Testis (tissue), 3 donors: ENCODE measurements around the gene ZBTB47. TPM values are rescaled to one million over a fixed set of nuclear protein-coding genes. Genes with fewer than 3 reads are reported as not detected.

ENCODE experiments used
- DNase-seq: peaks from one replicate; pipeline ENCODE4 v3.0.0-alpha.2; 2019
- H3K27ac ChIP-seq, 2 donors: fragments of 200-600 bp; sonication (generic); one replicate each; pipeline ENCODE4 v1.5.1; 2019
- H3K27me3 ChIP-seq: fragments of 200-600 bp; sonication (generic); one replicate; pipeline ENCODE4 v1.5.1; 2019
- H3K36me3 ChIP-seq: fragments of 200-600 bp; sonication (generic); one replicate; pipeline ENCODE4 v1.5.1; 2017; ENCODE audit warnings: low read depth; ENCODE audit errors: missing control alignments
- H3K4me1 ChIP-seq: fragments of 200-600 bp; sonication (generic); one replicate; pipeline ENCODE4 v1.5.1; 2019
- H3K4me3 ChIP-seq, 2 donors: fragments of 200-600 bp; sonication (generic); one replicate each; pipeline ENCODE4 v1.5.1; 2017 to 2019
- H3K9me3 ChIP-seq: fragments of 200-600 bp; sonication (generic); one replicate; pipeline ENCODE4 v1.5.1; 2017
- POLR2A ChIP-seq: fragments of 450-650 bp; IDR thresholded peaks from one replicate; pipeline ENCODE4 v1.6.1; 2017; ENCODE audit warnings: antibody characterized with exemption, mild to moderate bottlenecking, moderate library complexity
- WGBS, 2 donors: methylation state at CpG; one replicate each; pipeline ENCODE4 v1.1.5; 2018; 5-methylcytosine and 5-hydroxymethylcytosine counted together
- intact Hi-C: fragments of 100-400 bp; cut with DNase I; formaldehyde crosslinking; loops from one replicate; pipeline ENCODE4 v1.15.1; 2023; ENCODE audit warnings: low total_unique reads
- polyA plus RNA-seq: library from polyadenylated mRNA; stranded (reverse); fragments of 350-450 nt; fragmentation: Illumina TruSeq; extraction: RNeasy Lipid Tissue Mini Kit (QIAGEN cat#74804); gene quantifications from one replicate; pipeline ENCODE4 v1.2.3, GENCODE V29; 2014; ENCODE audit warnings: low read depth, low replicate concordance; ENCODE audit not compliant: insufficient read depth
- total RNA-seq, 2 donors: library from RNA; depleted of rRNA; stranded (reverse); fragments of >200 nt; gene quantifications; one replicate each; pipeline ENCODE4 v1.2.3, GENCODE V29; 2016
- TF ChIP-seq, protein P1 (sequence below), 3 experiments: fragments of 450-650 bp in 2 of 3; fragments of 200-600 bp in 1 of 3; sonication (generic) in 1 of 3; IDR thresholded peaks; one replicate each; pipeline ENCODE4 v1.5.1; 2016 to 2019; ENCODE audit warnings: antibody characterized with exemption in 3 of 3, mild to moderate bottlenecking in 2 of 3, moderate library complexity in 1 of 3

ZBTB47 gene
- total and polyA plus RNA-seq, 3 donors from 2014 or later: 16.7 to 22.8 (median 18.1) TPM

DNA sequence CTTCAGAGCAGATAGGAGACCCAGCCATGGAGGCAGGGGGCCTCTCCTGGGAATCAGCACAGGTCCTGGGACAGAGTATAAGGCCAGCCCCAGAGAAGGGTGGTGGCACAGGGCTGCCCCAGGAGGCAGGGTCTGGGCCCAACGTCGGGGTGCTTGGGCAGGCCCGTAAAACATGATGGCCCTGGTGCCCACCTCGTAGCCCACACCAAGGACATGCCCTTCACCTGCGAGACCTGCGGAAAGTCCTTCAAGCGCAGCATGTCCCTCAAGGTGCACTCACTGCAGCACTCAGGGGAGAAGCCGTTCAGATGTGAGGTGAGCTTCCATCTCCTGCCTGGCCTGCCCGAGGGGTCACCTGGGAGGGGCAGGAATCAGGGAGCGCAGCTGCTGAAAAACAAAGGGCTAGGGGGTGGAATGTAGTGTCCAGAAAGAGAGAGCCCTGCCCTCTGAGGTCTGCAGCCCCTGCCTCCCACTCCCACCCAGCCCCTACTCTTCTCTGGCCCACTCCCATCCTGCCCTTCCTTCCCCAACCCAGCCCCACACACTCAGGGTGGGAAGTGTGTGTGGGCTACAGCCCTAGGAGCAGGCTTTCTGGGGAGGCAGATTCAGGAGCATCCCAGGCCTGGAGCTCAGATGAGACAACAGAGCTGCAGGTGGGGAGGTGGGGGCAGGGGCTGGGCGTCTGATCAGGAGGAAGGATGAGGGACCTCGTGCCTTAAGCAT, 9.5 kb downstream of the ZBTB47 start:
- no peaks in the 10 kb centered on the region for H3K27me3 ChIP-seq
- no peak overlapping the region for H3K4me3 ChIP-seq
- intact Hi-C loops: loop anchor here (10.0 kb wide), 1 partner anchor 648 kb away; no protein-coding TSS in a partner anchor
- no peak for DNase-seq
- WGBS, 2 donors: 85 to 86% methylated on average over 6 to 12 of the region's 12 CpGs
- H3K9me3 ChIP-seq: no peaks in the 10 kb centered on the region
- H3K27ac ChIP-seq: no peak overlapping the region
- H3K4me1 ChIP-seq: peaks cover 20% of the 10 kb centered on the region
- no peaks in the 10 kb centered on the region for H3K36me3 ChIP-seq
- TF ChIP-seq POLR2A: no peak
- TF ChIP-seq, protein P1, sequence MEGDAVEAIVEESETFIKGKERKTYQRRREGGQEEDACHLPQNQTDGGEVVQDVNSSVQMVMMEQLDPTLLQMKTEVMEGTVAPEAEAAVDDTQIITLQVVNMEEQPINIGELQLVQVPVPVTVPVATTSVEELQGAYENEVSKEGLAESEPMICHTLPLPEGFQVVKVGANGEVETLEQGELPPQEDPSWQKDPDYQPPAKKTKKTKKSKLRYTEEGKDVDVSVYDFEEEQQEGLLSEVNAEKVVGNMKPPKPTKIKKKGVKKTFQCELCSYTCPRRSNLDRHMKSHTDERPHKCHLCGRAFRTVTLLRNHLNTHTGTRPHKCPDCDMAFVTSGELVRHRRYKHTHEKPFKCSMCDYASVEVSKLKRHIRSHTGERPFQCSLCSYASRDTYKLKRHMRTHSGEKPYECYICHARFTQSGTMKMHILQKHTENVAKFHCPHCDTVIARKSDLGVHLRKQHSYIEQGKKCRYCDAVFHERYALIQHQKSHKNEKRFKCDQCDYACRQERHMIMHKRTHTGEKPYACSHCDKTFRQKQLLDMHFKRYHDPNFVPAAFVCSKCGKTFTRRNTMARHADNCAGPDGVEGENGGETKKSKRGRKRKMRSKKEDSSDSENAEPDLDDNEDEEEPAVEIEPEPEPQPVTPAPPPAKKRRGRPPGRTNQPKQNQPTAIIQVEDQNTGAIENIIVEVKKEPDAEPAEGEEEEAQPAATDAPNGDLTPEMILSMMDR (IDR thresholded peaks at IDR 0.05): no peak

DNA sequence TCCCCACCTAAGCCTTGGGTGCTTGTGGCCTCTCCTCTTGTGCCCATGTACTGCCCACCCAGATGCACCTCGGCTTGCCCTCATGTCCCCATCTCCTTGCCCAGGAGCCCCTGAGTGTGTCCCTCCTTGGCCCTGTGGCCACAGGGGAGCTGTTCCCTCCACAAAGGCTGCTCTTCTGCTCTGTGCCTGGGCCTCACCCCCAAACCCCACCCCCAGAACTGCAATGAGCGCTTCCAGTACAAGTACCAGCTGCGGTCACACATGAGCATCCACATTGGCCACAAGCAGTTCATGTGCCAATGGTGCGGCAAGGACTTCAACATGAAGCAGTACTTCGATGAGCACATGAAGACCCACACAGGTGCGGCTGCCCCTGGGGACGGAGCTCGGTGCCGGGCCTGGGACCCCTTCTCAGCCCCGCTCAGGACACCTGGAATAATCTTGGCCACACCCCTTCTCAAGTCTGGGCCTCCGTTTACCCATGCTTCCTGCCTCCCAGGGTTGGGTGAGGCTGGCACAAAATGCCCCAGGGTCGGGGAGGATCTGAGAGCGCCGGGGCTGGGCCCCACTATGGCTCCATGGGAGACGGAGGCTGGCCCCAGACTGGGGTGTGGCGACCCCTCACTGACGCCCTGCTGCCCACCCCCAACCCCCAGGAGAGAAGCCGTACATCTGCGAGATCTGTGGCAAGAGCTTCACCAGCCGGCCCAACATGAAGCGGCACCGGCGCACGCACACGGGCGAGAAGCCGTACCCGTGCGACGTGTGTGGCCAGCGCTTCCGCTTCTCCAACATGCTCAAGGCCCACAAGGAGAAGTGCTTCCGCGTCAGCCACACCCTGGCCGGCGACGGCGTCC, 10.3 kb downstream of the ZBTB47 start:
- no peak for DNase-seq
- Histone ChIP-seq H3K27ac (no peak overlapping the region), H3K4me3 (peak overlapping the region; percentile 9 to 39), H3K36me3 (no peaks in the 10 kb centered on the region), H3K4me1 (peaks cover 20% of the 10 kb centered on the region), H3K9me3 (no peaks in the 10 kb centered on the region), H3K27me3 (no peaks in the 10 kb centered on the region)
- TF ChIP-seq, protein P1 (IDR thresholded peaks at IDR 0.05): no peak
- TF ChIP-seq POLR2A: no peak
- intact Hi-C loops: loop anchor here (10.0 kb wide), 1 partner anchor 649 kb away; no protein-coding TSS in a partner anchor
- 79 to 88% methylated on average over 1 to 36 of the region's 38 CpGs for WGBS, 2 donors

DNA sequence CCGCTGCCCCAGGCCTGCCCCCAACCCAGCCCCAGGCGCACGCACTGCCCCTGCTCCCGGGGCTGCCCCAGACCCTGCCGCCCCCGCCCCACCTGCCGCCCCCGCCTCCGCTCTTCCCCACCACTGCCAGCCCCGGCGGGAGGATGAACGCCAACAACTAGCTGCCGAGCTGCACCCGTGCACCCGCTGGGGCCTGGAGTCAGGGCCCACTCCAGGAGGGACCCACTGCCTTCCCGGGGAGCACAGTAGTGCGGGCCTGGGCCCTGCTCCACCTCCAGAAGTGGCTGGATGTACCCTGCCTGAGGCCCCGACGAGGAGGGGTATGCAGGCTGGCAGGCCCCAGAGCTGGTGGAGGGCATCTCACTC, 10.9 kb downstream of the ZBTB47 start:
- Histone ChIP-seq H3K27ac (no peak overlapping the region), H3K36me3 (no peaks in the 10 kb centered on the region), H3K4me1 (peaks cover 18% of the 10 kb centered on the region), H3K27me3 (no peaks in the 10 kb centered on the region), H3K4me3 (peak overlapping the region; percentile 9 to 39), H3K9me3 (no peaks in the 10 kb centered on the region)
- DNase-seq: no peak
- WGBS, 2 donors: 67 to 72% methylated on average over 4 to 13 of the region's 19 CpGs
- intact Hi-C loops: loop anchor here (10.0 kb wide), 1 partner anchor 650 kb away; no protein-coding TSS in a partner anchor
- TF ChIP-seq, protein P1 (IDR thresholded peaks at IDR 0.05): no peak
- TF ChIP-seq POLR2A: no peak

DNA sequence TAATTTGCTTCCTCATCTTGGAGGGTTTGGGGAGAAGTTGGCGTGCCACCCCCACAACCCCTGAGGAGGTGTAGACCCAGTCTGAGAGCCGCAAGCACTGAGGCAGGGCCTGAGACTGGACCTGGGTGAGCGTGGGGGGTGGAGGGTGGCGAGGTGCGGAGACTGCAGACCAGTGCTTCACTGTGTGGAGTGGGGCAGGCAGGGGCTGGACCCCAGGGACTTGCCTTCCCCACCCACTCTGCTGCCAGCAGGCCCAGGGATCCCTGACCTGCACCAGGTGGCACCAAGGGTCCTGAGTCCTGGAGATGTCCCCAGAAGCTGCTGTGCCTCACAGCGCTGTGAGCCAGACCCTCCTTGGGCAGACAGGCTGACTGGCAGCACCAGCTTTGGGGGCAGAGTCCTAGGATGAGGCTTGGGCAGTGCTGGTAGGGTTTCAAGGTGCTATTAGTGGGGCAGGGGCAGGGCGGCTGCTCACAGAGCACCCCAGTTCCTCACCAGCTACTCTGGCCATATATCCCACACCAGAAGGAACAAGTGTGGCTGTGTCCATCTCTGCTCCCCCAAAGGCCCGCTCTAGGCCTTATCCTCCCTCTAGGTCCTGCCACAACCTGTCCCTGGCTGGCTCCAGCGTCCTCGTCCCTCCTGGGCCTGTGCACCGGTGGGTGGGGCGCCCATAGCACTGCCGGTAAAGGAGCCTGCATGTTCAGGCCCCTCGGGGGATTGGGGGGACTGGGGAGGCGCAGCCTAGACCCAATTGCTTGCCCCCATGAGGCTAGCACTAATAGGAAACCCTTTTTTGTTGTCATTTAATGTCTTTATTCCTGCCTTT, 11.8 kb downstream of the ZBTB47 start:
- Histone ChIP-seq H3K36me3 (no peaks in the 10 kb centered on the region), H3K9me3 (no peaks in the 10 kb centered on the region), H3K27ac (no peak overlapping the region), H3K4me3 (no peak overlapping the region), H3K27me3 (no peaks in the 10 kb centered on the region), H3K4me1 (peaks cover 11% of the 10 kb centered on the region)
- intact Hi-C loops: loop anchor here (10.0 kb wide), 1 partner anchor 650 kb away; no protein-coding TSS in a partner anchor
- 83 to 85% methylated on average over 9 to 15 of the region's 15 CpGs for WGBS, 2 donors
- TF ChIP-seq, protein P1 (IDR thresholded peaks at IDR 0.05): no peak
- no peak for TF ChIP-seq POLR2A
- DNase-seq: no peak
